TTC549 (cell line): ENCODE data around the gene SIRPA.

Source experiments
- FAIRE-seq: peaks from 2 replicates; lab custom pipeline; 2012; peaks lifted over from hg19 to GRCh38; lab: Jason Lieb, UNC

SIRPA gene

GRCh38 chr20:1870792-1871550 lies 24.2 kb upstream of the SIRPA start:
- FAIRE-seq: no peak

GRCh38 chr20:1871807-1872458 lies 23.3 kb upstream of the SIRPA start:
- FAIRE-seq: no peak

GRCh38 chr20:1872459-1873097 lies 22.6 kb upstream of the SIRPA start:
- no peak for FAIRE-seq

GRCh38 chr20:1874450-1875182 lies 20.6 kb upstream of the SIRPA start:
- no peak for FAIRE-seq

DNA sequence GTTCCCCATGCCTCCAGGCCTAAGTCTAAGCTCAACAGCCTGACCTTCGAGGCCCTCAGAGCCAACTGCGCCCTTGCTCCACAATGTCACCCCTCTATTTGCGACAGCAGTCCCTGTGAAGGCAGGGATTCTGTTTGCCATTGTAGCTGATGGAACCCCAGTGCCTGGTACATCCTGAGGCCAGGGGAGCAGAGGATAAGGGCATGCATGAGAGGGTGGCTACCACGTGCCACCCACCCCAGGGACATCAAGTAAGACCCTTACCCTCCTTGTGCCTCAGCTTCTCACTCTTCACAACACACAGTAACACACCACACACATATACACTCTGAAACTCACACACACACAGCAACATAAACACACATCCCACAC lies 20.0 kb upstream of the SIRPA start:
- no peak for FAIRE-seq

DNA sequence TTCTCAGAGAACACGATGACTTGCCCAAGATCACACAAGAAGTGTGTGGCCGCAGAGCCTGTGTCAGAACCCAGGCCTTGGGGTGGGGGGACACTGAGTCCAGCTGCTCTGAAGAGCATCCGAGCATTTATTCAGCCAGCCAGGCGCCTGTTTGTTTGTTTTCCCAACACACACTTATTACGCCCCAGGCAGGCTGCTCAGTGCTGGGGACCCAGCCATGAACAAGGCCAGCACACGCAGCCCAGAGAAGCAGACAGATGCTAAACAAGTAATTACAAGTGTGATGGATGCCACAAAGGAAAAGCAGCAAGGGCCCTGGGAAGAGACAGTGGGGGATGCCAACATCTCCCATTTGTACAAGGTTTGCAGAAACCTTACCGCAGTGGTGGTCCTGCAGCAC lies 19.4 kb upstream of the SIRPA start:
- no peak for FAIRE-seq

GRCh38 chr20:1876217-1876921 lies 18.8 kb upstream of the SIRPA start:
- FAIRE-seq: no peak

GRCh38 chr20:1876975-1877608 lies 18.1 kb upstream of the SIRPA start:
- FAIRE-seq: no peak

GRCh38 chr20:1877609-1878200 lies 17.5 kb upstream of the SIRPA start:
- FAIRE-seq: no peak

DNA sequence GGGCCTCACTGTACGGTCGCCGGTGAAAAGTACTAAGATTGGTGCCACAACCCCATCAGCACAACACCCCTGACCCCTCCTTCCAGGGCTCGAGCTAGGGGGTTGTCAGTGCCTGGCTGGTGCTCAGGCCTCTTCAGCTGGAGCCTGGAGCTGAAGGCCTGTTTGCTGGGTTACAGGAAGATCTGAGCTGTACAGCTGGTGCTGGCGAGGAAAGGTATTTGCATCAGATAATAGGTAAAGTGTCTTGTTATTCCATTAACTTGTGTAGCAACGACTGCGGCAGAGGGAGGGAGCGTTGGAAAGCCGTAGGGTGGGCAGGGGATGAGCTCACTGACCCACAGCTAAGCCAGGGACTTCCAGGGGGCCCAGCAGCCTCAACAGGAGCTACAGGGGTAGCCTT lies 15.8 kb upstream of the SIRPA start:
- FAIRE-seq: no peak

GRCh38 chr20:1879934-1880333 lies 15.3 kb upstream of the SIRPA start:
- no peak for FAIRE-seq

- FAIRE-seq: no peak
These were observed 14.5 kb upstream of the SIRPA start for GRCh38 chr20:1880529-1881239.

GRCh38 chr20:1881240-1881835 lies 13.9 kb upstream of the SIRPA start:
- FAIRE-seq: no peak

- no peak for FAIRE-seq
These were observed 13.2 kb upstream of the SIRPA start for GRCh38 chr20:1882026-1882425.

DNA sequence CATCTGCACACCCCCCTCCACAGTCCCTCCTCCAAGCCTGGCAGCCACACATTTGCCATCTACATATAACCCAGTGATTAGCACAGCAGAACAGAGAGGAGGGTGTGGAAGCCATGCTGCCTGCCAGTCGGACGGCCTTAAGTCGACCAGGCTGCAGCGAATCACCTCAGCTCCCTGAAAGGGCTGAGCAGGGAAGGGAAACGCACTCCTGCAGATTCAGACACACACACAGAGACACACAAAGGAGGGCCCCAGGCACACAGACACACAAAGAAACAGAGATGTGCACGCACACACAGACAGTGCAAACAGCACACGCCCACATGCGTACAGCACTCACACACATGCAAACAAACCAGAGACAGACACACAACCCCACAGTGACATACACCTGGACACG lies 11.2 kb upstream of the SIRPA start:
- FAIRE-seq: no peak

DNA sequence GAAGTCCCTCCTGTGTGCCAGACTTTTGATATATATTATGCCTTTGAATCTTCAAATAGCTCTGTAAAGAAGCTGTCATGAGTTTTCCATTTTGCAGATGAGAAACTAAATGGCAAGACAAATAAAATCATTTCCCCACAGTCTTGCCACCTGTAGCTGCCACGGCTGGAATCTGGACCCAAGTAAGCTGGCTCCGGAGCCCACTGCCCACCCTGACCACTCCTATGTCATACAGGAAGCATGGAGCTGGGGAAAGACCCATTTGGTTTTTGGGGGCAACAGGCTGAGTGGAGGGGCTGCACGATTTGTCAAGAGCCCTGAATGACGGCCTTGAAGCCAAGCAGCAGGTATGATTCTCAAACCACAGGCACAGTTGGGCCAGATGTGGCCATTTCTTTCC lies 10.0 kb upstream of the SIRPA start:
- FAIRE-seq: no peak

DNA sequence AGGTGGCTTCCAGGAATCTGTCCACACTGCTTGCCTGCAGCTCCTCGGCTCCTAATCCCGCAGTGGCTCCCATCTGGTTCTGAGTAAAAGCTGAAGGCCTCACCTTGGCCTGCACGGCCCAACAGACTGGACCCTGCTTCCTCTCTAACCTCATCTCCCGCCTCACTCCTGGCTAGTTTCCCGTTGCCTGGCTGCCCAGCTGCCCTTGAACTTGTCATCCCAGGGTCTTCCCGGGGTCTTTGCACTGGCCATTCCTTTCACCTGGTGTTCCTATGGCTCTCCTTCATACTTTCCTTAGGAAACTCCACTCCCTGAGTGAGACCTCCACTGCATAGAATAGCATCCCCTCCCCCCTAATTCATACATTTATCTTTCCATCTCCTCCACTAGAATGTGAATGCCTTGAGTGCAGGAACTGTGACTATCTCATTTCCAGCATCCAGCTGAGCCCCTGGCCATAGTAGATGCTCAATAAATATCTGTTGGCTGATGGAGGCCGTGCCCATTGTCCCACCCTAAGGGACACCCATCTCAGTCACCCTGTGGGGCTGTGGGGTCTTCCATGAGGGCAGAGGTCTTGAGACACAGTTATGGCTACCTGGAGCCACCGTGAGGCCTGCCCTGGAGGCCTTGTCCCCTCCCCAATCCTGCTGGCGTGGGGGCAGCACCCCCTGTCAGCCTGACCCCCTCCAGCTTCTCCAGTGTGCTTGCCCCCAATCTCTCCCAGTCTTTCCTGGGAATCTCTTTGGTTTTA lies 9.1 kb upstream of the SIRPA start:
- FAIRE-seq: no peak

GRCh38 chr20:1887321-1887720 lies 7.9 kb upstream of the SIRPA start:
- no peak for FAIRE-seq

GRCh38 chr20:1887756-1888155 lies 7.5 kb upstream of the SIRPA start:
- no peak for FAIRE-seq
